ENCODE results near the gene CHRNA7. TPM values are rescaled to one million over a fixed set of nuclear protein-coding genes. Genes with fewer than 3 reads are reported as not detected.

Gene CHRNA7
- total and polyA plus RNA-seq, 9 of the 15 experiments (the other 6 are each of a cell fraction or from before 2014, with no cell fraction given) = 0.04 TPM; not detected in 8

DNA sequence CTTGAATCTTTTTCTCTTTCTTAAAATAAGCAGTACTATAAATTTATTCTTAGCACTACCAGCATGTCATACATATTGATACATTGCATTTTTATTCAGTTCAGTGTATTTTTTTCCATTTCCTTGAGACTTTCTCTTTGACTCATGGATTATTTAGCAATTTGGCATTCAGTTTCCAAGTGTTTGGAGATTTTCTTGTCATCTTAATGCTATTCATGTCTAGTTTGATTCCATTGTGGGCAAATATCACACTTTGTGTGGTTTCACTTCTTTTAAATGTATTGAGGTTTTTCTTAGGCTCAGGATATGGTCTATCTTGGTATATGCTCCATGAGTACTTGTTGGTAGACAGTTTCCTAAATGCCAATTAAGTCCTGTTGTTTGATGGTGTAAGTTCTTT lies 99.5 kb downstream of the CHRNA7 start:
- Histone ChIP-seq H3K4me2 (ENCODE audit: insufficient read depth, low read length) (no peak overlapping the region), H3K9ac (ENCODE audit: insufficient read depth in 1 of 2, low read depth in 2 of 2, low read length in 2 of 2) (no peak overlapping the region), H2AFZ (ENCODE audit: low read depth, low read length) (no peak overlapping the region), H3K27me3 (ENCODE audit: control insufficient read depth in 2 of 2, insufficient read depth in 2 of 2, low read length in 2 of 2) (no peaks in the 10 kb centered on the region; a peak in 1 of 5 replicates), H3K4me3 (no peak overlapping the region), H3K4me1 (replicated peaks in 1 of 2; ENCODE audit: control insufficient read depth in 2 of 2, insufficient read depth in 2 of 2, low read length in 2 of 2) (no peaks in the 10 kb centered on the region; a peak in 1 of 5 replicates), H3K36me3 (ENCODE audit: control insufficient read depth, insufficient read depth, low read length) (no peaks in the 10 kb centered on the region), H4K20me1 (replicated peaks; ENCODE audit: control insufficient read depth, insufficient read depth, low read length) (no peaks in the 10 kb centered on the region), H3K9me1 (ENCODE audit: control insufficient read depth, insufficient read depth, low read length) (no peaks in the 10 kb centered on the region), H3K9me3 (replicated peaks; ENCODE audit: control insufficient read depth, insufficient read depth, low read depth, low read length) (no peaks in the 10 kb centered on the region), H3K79me2 (ENCODE audit: control insufficient read depth, insufficient read depth, low read length) (no peaks in the 10 kb centered on the region), H3K27ac (ENCODE audit: extremely low read depth, low read depth, low read length) (no peak overlapping the region)
- BruUV-seq (replicated peaks) = no TSS peak
- in situ Hi-C loops (cut with MboI) = no loop called here
- DNase-seq (ENCODE audit: extremely low read depth in 1 of 4, low spot score in 3 of 4) (no peak), FAIRE-seq (no peak), ATAC-seq (no peak)
- TF ChIP-seq YBX1 (IDR thresholded peaks at IDR 0.05) = no peak
- TF ChIP-seq, protein P1, sequence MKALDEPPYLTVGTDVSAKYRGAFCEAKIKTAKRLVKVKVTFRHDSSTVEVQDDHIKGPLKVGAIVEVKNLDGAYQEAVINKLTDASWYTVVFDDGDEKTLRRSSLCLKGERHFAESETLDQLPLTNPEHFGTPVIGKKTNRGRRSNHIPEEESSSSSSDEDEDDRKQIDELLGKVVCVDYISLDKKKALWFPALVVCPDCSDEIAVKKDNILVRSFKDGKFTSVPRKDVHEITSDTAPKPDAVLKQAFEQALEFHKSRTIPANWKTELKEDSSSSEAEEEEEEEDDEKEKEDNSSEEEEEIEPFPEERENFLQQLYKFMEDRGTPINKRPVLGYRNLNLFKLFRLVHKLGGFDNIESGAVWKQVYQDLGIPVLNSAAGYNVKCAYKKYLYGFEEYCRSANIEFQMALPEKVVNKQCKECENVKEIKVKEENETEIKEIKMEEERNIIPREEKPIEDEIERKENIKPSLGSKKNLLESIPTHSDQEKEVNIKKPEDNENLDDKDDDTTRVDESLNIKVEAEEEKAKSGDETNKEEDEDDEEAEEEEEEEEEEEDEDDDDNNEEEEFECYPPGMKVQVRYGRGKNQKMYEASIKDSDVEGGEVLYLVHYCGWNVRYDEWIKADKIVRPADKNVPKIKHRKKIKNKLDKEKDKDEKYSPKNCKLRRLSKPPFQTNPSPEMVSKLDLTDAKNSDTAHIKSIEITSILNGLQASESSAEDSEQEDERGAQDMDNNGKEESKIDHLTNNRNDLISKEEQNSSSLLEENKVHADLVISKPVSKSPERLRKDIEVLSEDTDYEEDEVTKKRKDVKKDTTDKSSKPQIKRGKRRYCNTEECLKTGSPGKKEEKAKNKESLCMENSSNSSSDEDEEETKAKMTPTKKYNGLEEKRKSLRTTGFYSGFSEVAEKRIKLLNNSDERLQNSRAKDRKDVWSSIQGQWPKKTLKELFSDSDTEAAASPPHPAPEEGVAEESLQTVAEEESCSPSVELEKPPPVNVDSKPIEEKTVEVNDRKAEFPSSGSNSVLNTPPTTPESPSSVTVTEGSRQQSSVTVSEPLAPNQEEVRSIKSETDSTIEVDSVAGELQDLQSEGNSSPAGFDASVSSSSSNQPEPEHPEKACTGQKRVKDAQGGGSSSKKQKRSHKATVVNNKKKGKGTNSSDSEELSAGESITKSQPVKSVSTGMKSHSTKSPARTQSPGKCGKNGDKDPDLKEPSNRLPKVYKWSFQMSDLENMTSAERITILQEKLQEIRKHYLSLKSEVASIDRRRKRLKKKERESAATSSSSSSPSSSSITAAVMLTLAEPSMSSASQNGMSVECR (CRISPR knock-in tag; IDR thresholded peaks at IDR 0.05) = no peak
- TF ChIP-seq CCAR2 (IDR thresholded peaks at IDR 0.05; ENCODE audit: low read depth, low read length) = no peak
- no peak for TF ChIP-seq ZSCAN32 (CRISPR knock-in tag; IDR thresholded peaks at IDR 0.05)
- TF ChIP-seq, protein P2, sequence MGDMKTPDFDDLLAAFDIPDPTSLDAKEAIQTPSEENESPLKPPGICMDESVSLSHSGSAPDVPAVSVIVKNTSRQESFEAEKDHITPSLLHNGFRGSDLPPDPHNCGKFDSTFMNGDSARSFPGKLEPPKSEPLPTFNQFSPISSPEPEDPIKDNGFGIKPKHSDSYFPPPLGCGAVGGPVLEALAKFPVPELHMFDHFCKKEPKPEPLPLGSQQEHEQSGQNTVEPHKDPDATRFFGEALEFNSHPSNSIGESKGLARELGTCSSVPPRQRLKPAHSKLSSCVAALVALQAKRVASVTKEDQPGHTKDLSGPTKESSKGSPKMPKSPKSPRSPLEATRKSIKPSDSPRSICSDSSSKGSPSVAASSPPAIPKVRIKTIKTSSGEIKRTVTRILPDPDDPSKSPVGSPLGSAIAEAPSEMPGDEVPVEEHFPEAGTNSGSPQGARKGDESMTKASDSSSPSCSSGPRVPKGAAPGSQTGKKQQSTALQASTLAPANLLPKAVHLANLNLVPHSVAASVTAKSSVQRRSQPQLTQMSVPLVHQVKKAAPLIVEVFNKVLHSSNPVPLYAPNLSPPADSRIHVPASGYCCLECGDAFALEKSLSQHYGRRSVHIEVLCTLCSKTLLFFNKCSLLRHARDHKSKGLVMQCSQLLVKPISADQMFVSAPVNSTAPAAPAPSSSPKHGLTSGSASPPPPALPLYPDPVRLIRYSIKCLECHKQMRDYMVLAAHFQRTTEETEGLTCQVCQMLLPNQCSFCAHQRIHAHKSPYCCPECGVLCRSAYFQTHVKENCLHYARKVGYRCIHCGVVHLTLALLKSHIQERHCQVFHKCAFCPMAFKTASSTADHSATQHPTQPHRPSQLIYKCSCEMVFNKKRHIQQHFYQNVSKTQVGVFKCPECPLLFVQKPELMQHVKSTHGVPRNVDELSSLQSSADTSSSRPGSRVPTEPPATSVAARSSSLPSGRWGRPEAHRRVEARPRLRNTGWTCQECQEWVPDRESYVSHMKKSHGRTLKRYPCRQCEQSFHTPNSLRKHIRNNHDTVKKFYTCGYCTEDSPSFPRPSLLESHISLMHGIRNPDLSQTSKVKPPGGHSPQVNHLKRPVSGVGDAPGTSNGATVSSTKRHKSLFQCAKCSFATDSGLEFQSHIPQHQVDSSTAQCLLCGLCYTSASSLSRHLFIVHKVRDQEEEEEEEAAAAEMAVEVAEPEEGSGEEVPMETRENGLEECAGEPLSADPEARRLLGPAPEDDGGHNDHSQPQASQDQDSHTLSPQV (IDR thresholded peaks at IDR 0.05) = no peak
- TF ChIP-seq SMARCE1 (IDR thresholded peaks at IDR 0.05) = no peak
- TF ChIP-seq SREBF1 (IDR thresholded peaks at IDR 0.05; ENCODE audit: borderline replicate concordance, low read depth, low read length) = no peak
- no peak for TF ChIP-seq TBP (optimal IDR thresholded peaks at IDR 0.05; ENCODE audit: low read depth, low read length)
- TF ChIP-seq TEAD1 (CRISPR knock-in tag; IDR thresholded peaks at IDR 0.05) = no peak
- no peak for TF ChIP-seq STAT5B (CRISPR knock-in tag; IDR thresholded peaks at IDR 0.05)
- no peak for TF ChIP-seq ZNF764 (CRISPR knock-in tag; IDR thresholded peaks at IDR 0.05; ENCODE audit: low read depth)
- TF ChIP-seq KAT8 (IDR thresholded peaks at IDR 0.05; ENCODE audit: low read depth) = no peak
- TF ChIP-seq MAFG (tag; conservative IDR thresholded peaks at IDR 0.05) = no peak
- CTCF ChIA-PET (ENCODE audit: low intra/inter-chr PET ratio) = no interaction called here
- intact Hi-C loops (cut with micrococcal nuclease) = no loop called here
- POLR2A ChIA-PET = no interaction called here

Data from K562 (cell line).